ENCODE results near the gene DET1. TPM values are rescaled to one million over a fixed set of nuclear protein-coding genes. Genes with fewer than 3 reads are reported as not detected.

DET1 gene
- total and polyA plus RNA-seq, 2 of the 13 experiments (the other 11 are each of a cell fraction or from before 2014, with no cell fraction given), result 2.2 to 4.2 TPM

GRCh38 chr15:88546248-88547129, at the start of gene DET1 (continued):
- TF ChIP-seq NRL (CRISPR knock-in tag; IDR thresholded peaks at IDR 0.05; ENCODE audit: borderline replicate concordance), result peak; percentile 43; the same call in 1 of the 2 replicates
- TF ChIP-seq ZMYM3 (CRISPR knock-in tag; IDR thresholded peaks at IDR 0.05), result 0 out of 2 replicates have a peak, but pooled peaks have one; percentile 18
- TF ChIP-seq ZFP1 (CRISPR knock-in tag; IDR thresholded peaks at IDR 0.05), result no peak
- TF ChIP-seq LCORL (IDR thresholded peaks at IDR 0.05), result 0 out of 2 replicates have a peak, but pooled peaks have one; percentile 37
- no peak; the same call in 1 of the 2 replicates for TF ChIP-seq LCORL (CRISPR knock-in tag; IDR thresholded peaks at IDR 0.05)
- no peak for TF ChIP-seq SRY (CRISPR knock-in tag; IDR thresholded peaks at IDR 0.05)
- no peak for TF ChIP-seq ADNP (CRISPR knock-in tag; IDR thresholded peaks at IDR 0.05)
- no peak for TF ChIP-seq ZFYVE20 (CRISPR knock-in tag; IDR thresholded peaks at IDR 0.05; ENCODE audit: borderline replicate concordance, low read depth)
- TF ChIP-seq, protein P1, sequence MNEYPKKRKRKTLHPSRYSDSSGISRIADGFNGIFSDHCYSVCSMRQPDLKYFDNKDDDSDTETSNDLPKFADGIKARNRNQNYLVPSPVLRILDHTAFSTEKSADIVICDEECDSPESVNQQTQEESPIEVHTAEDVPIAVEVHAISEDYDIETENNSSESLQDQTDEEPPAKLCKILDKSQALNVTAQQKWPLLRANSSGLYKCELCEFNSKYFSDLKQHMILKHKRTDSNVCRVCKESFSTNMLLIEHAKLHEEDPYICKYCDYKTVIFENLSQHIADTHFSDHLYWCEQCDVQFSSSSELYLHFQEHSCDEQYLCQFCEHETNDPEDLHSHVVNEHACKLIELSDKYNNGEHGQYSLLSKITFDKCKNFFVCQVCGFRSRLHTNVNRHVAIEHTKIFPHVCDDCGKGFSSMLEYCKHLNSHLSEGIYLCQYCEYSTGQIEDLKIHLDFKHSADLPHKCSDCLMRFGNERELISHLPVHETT (CRISPR knock-in tag; conservative IDR thresholded peaks at IDR 0.05), result no peak
- no peak for TF ChIP-seq ZNF629 (CRISPR knock-in tag; conservative IDR thresholded peaks at IDR 0.05)
- TF ChIP-seq, protein P2, sequence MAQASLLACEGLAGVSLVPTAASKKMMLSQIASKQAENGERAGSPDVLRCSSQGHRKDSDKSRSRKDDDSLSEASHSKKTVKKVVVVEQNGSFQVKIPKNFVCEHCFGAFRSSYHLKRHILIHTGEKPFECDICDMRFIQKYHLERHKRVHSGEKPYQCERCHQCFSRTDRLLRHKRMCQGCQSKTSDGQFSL (CRISPR knock-in tag; IDR thresholded peaks at IDR 0.05), result no peak
- TF ChIP-seq E2F2 (CRISPR knock-in tag; IDR thresholded peaks at IDR 0.05; ENCODE audit: borderline replicate concordance), result no peak
- TF ChIP-seq ZNF747 (CRISPR knock-in tag; IDR thresholded peaks at IDR 0.05; ENCODE audit: borderline replicate concordance), result peak; percentile 55; the same call in 1 of the 2 replicates
- TF ChIP-seq, protein P3, sequence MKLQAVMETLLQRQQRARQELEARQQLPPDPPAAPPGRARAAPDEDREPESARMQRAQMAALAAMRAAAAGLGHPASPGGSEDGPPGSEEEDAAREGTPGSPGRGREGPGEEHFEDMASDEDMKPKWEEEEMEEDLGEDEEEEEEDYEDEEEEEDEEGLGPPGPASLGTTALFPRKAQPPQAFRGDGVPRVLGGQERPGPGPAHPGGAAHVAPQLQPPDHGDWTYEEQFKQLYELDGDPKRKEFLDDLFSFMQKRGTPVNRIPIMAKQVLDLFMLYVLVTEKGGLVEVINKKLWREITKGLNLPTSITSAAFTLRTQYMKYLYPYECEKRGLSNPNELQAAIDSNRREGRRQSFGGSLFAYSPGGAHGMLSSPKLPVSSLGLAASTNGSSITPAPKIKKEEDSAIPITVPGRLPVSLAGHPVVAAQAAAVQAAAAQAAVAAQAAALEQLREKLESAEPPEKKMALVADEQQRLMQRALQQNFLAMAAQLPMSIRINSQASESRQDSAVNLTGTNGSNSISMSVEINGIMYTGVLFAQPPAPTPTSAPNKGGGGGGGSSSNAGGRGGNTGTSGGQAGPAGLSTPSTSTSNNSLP (IDR thresholded peaks at IDR 0.05; ENCODE audit: low read depth, low read length), result peak; percentile 46; the same call in 1 of the 2 replicates
- no peak for TF ChIP-seq CEBPB (IDR thresholded peaks at IDR 0.05; ENCODE audit: borderline replicate concordance, low read depth, low read length)
- TF ChIP-seq, protein P4, sequence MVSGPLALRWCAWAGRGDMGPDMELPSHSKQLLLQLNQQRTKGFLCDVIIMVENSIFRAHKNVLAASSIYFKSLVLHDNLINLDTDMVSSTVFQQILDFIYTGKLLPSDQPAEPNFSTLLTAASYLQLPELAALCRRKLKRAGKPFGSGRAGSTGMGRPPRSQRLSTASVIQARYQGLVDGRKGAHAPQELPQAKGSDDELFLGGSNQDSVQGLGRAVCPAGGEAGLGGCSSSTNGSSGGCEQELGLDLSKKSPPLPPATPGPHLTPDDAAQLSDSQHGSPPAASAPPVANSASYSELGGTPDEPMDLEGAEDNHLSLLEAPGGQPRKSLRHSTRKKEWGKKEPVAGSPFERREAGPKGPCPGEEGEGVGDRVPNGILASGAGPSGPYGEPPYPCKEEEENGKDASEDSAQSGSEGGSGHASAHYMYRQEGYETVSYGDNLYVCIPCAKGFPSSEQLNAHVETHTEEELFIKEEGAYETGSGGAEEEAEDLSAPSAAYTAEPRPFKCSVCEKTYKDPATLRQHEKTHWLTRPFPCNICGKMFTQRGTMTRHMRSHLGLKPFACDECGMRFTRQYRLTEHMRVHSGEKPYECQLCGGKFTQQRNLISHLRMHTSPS (CRISPR knock-in tag; IDR thresholded peaks at IDR 0.05; ENCODE audit: low read depth), result no peak
- no peak for TF ChIP-seq ZNF235 (CRISPR knock-in tag; IDR thresholded peaks at IDR 0.05; ENCODE audit: borderline replicate concordance)
- TF ChIP-seq, protein P5, sequence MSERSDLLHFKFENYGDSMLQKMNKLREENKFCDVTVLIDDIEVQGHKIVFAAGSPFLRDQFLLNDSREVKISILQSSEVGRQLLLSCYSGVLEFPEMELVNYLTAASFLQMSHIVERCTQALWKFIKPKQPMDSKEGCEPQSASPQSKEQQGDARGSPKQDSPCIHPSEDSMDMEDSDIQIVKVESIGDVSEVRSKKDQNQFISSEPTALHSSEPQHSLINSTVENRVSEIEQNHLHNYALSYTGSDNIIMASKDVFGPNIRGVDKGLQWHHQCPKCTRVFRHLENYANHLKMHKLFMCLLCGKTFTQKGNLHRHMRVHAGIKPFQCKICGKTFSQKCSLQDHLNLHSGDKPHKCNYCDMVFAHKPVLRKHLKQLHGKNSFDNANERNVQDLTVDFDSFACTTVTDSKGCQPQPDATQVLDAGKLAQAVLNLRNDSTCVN (CRISPR knock-in tag; IDR thresholded peaks at IDR 0.05; ENCODE audit: borderline replicate concordance), result no peak
- no peak for TF ChIP-seq ZNF674 (CRISPR knock-in tag; IDR thresholded peaks at IDR 0.05; ENCODE audit: low read depth)
- TF ChIP-seq, protein P6, sequence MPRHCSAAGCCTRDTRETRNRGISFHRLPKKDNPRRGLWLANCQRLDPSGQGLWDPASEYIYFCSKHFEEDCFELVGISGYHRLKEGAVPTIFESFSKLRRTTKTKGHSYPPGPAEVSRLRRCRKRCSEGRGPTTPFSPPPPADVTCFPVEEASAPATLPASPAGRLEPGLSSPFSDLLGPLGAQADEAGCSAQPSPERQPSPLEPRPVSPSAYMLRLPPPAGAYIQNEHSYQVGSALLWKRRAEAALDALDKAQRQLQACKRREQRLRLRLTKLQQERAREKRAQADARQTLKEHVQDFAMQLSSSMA (CRISPR knock-in tag; IDR thresholded peaks at IDR 0.05), result no peak
